GDM1 (cell line): ENCODE data around the gene SLC4A5.

Experiments
- DNase-seq: peaks from one replicate; lab custom pipeline; 2025; lab: John Stamatoyannopoulos, UW

SLC4A5 gene

DNA sequence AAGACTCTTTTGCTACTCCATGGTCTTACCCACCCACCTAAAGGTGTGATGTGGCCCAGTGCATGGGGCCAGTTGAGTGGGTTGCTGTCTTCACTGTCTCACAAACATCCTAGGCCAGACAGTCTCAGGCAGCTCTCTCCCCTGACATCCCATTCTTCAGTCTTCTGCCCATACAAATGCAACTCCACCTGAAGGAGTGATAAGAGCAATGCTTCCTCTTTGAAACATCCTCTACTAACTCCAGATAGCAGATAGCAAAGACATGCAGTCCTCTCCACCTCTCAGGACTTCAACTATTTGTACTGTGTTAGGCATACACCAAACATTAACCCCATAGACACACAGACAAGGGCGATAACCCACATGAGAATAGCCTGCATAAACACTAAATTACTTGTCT lies 73.5 kb downstream of the SLC4A5 start:
- DNase-seq, result no peak

DNA sequence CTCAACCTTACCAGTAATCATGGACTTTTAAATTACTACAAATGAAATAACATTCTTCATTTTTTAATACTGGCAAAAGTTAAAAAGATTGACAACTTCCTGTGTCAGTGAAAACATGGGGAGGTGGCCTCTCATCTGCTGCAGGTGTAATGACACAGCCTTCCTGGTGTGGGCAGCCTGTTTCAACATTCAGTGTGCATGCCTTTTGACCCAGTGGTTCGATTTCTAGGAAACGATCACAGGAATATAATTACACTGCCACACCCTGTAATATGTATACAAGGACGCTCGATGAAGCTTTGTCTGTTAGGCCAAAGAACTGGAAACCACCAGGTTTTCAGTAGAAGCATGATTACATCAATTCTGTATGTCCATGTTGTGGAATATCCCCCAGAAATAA lies 76.1 kb downstream of the SLC4A5 start:
- DNase-seq, result no peak

DNA sequence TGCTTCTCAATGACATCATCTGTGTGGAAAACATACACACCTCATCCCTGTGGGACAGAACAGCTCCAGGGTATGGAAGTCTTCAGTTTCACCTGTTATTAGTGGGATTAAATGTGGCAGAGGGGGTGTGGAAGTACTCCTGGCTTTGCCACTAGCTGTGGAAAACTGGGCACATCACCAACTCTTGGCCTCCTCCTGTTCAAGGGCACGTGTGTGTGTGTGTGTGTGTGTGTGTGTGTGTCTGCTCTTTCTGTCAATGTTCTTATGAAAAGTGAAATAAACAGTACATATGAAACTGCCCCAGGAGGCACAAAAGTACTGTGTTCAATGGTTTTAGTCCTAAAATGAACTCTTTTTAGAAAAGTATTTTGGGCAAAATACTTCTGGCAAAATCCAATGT lies 78.9 kb downstream of the SLC4A5 start:
- DNase-seq, result no peak

DNA sequence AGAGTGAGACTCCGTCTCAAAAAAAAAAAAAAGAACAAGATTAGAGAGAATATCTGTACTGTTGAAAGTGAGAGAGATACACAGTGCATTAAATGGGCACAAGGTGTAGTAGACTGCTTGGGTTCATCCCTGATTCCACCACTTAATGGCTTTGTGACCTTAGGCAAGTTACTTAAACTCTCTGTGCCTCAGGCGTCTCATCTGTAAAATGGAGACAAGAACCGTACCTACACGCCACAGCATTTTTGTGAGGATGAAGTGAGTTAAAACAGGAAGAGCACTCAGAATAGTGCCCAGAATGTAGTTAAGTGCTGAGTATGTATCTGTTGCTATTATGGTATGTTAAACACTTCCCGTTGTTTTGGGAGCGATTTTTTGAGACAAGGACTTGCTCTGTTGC lies 80.5 kb downstream of the SLC4A5 start:
- DNase-seq, result no peak

DNA sequence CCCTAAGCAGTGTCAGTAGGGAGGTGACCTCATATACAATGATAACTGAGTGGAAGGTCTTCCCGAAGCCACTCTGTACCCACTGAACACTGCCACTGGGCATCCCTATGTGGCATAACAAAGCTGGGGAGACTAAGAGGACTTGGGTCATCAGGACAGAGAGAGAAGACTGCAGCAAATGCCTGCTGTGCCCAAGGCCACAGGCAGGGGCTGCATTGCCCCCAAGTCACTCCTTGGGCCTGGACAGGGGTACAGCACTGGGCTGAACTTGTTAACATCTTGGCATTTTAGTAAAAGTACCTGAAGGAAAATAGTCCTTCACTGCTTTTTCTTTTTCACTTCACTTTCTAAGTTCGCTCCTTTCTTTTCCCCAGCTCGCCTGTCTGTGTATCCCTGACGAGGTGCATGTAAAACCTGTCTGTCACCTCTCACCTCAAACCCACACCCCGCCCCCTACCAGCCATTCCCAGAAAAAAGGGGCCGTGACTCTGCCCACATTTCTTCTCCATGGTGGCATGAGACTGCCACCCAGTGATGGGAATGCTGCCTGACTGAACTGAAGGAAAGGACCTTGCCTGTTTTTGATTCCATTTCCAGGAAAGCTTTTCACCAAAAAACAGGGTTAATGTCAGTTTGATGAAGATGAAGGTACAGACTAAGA lies 81.9 kb downstream of the SLC4A5 start:
- DNase-seq, result no peak

DNA sequence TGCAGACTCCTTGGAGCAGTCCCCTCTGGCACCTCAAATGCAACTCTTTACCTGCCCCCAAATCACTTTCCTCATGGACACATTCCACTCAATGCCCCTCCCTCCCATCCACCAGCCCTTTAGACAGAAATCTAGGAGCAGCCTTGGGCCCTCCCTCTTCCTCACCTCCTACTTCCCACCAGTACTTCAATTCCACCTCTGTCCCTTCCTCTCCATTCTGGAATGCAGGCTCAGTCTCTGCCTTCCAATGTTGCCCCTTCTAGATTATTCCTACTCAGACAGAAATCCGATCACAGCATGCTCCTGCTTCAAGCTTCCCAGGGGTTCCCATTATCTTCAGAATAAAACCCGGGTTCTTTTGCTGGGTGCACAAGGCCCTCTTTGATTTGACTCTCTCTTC lies 82.7 kb downstream of the SLC4A5 start:
- DNase-seq, result no peak

DNA sequence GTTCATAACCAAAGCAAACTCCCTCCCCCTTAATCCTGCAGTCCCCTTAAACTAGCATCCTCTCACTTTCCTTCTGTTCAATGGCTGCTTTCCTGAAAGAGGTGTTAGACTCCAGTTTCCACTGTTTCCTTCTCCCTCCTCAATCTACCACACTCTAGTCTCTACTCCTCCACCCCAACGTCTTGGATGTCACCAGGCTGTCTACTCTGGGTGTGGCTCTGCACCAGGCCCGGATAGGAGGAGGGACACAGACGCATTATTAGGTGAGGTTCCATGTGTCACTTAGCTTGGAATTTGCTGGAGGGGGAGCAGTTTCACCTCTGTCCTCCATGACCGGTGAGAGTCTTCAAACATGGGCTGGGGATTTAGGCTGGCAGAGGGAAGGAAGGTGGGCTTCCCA lies 83.5 kb downstream of the SLC4A5 start:
- DNase-seq, result no peak

DNA sequence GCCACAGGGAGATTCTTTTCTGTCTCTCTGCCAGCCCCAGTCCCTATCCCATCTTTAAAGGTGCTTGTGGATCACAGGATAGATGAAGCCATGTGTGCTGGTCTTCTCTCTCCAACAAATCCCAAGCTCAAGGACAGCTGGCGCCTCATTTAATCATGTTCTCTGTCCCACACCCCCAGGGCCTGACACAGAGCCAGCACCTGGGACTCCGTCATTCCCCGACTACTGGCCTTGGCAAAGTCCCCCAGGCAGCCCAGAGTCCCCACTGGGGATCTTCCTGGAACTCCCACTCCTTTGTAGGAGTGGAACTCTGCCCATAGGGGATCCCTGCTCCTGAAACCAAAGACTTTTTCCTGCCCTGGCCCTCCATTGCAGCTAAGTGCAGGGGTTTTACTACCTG lies 84.0 kb downstream of the SLC4A5 start:
- DNase-seq, result no peak

DNA sequence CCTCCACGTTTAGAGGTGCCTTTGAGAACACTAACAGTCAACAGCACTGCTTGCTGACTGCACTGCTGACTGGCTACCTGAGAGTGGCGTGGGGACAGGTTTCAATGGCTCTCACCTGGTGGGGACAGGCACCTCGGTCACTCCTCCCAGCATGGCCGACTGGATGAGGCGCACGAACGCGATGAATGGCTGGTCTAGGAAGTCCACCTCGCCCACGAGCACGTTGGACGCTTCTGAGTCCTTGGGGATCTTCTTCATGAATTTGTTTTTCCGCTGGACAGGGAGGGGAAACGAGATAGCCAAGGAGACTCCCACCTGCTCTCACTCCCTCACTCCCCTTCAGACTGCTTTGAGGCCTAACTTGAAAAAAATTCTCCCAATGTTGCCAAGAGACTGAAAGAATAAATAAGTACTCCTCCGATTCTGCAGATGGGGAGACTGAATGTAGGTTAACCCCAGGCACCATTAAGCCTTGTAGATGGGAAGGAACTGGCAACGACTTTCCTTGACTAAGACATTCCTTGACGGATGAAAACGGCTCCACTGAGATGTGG lies 87.5 kb downstream of the SLC4A5 start:
- no peak for DNase-seq

DNA sequence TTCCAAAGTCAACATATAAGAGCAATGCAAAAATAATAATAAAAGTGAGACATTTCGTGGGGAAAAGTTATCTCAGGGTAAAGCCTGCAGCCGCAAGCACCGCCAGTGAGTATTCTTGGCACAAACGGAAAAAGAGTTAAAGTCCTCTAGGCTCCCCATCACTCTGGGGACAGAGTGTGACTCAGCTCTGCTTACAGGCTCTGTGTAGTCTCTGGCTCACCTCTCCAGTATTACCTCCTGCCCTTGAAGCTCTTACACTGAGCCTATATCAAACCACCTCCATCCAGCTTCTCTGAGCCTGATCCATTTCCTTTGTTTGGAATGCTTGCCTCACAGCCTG lies 89.3 kb downstream of the SLC4A5 start:
- no peak for DNase-seq

DNA sequence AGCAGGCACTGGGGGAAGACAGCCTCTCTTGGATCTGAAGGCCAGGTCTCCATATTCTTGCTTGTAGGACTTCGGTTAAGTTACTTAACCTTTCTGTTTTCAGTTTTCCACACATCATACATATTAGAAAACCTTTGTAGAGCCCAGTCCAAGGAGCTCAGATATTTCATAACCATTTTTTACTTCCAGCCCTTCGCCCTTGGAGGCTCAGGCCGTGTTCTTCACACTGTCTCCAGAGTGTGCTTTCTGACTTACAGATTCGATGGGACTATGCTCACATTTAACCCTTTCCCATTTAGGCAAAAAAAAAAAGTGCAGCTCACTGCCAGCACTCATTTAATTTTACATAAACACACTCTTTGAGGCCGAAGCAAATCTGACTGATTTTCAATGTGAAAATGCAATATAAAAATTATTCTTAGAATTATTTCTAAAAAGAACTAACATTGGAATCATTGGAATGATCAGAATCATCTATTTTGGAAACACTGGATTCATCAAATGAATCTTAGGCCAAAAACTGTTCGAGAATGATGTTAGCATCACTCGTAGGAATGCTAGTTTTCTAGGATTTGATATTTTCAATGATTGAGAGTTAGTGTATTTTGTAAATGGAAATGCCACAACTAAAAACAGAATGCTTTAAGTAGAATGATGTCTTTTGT lies 89.8 kb downstream of the SLC4A5 start:
- no peak for DNase-seq

DNA sequence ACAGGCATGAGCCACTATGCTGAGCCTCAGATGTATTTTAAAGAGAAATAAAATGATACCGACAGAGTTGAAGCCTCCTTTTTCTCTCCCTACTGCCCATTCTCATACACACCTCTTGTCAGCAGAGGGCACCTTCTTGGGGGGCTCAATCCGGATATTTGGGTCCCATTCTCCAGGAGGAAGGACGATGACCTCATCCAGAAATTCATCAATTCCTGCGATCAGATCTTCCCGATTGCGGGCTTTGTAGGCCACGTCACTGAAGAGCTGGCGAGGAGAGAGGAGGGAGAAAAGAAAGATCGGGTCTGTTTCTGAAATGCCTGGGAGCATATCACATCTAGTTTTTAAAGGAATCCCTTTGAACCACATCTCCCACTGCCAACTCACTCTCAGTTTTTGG lies 90.4 kb downstream of the SLC4A5 start:
- DNase-seq, result no peak

DNA sequence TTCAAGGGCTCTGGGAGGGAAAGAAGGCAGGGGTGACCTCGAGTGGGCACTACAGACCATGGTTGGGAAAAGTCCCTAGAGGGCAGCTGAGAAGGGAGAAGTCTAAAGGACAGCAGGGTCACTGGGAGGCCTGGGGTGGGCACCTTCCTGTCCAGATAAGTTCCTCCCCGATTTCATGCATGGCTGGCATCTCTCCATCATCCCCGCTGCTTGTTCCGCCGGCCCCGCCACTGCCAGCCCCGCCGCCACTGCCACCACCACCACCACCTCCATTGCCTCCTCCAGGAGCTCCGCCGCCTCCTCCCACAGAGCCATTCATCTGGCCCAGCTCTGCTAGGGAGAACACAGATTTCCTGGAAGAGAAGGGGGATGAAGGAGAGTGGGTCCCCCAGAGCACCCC lies 91.2 kb downstream of the SLC4A5 start:
- DNase-seq, result no peak

DNA sequence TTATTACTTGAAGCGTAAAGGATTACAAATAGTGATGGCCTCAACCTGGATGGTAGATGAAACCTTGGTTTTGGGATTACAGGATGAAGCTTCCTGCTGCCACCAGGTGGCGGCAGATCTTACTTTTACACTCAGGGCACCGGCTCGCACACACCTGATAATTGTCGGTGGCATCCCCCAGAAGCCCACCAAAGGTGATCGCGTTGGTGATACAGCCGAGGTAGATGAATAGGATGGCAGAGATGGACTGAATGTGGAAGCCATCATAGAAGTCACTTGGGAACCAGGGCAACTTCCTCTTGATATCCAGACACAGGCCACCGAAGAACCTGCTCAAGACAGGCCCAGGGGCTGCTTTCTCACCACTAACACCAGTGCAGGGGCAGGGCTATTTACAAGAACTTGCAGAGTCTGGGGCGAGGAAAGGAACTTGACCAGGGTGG lies 93.0 kb downstream of the SLC4A5 start:
- no peak for DNase-seq

DNA sequence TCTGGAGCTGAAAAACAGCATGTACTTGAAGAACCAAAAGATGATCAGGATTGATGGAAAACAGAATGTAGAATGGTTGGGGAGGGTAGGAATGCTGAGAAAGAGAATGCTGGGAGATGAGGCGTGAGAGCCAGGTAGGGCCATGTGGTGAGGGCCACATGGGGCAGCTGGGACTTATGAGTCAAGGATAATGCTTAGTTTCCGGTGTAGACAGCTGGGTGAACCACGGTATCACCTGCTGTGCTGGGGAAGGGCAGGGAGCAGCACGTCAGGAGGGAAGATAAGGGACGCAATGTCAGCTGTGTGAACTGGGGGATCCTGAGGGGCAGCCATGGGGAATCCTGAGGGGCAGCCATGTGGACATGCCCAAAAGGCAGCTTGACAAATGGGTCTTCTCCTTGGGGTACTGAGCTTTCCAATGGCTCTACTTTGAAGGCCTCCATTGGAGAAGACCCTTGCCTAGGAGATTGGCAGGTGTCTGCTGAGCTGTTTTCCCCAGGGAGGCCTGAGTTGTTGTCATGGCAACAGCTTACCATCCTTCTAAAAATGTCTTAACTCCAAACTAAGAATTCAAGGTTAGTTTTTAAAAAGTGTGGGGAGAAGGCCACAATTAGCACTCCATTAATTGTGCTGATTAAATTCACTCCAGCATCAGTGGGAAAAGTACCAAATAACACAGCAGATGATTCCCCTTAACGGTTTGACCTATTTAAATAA lies 93.7 kb downstream of the SLC4A5 start:
- no peak for DNase-seq

DNA sequence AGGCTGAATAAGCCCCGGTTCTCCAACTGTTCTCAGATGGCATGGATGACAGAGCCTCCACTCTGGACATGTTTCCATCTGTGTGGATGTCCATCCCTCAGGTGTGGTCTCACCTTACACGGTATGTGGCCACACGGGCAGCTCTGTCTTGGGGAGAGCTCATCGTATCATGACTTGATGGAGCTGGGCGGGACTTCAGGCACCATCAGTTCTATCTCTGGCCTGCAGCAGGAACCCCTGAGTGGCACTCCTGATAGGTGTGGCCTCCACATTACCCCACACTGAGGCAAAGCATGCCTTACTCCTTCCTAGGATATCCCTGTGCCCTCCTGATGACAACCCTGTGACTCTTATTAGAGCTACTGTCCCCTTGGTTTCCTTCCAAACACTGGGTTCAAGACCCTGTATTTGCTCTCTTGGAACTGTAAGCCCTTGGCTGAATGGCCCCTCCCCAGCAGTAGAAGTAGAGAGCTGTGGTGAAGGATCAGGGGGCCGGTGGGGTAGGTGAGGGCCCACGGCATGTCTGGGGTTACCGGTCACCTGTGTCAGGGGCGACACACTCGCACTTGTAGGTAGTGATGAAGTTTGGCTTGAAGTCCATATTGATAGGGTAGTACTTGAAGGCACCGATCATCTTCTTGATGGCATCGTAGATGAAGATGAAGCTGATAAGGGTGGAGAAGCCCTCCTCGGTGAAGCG lies 96.6 kb downstream of the SLC4A5 start:
- DNase-seq, result no peak

DNA sequence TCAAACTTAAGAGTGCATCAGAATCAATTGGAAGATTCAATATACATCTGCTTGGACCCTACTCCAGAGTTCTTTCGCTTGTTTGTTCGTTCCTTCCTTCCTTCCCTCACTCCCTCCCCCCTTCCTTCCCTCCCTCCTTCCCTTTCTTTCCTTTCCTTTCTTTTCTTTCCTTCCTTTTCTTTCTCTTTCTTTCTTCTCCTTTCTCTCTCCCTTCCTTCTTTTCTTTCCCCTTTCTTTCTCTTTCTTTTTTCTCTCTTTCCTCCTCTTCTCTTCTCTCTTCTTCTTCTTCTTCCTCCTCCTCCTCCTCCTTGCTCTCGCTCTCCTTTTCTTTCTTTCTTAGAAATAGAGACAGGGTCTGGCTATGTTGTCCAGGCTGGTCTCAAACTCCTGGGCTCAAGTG lies 98.9 kb downstream of the SLC4A5 start:
- DNase-seq, result no peak

DNA sequence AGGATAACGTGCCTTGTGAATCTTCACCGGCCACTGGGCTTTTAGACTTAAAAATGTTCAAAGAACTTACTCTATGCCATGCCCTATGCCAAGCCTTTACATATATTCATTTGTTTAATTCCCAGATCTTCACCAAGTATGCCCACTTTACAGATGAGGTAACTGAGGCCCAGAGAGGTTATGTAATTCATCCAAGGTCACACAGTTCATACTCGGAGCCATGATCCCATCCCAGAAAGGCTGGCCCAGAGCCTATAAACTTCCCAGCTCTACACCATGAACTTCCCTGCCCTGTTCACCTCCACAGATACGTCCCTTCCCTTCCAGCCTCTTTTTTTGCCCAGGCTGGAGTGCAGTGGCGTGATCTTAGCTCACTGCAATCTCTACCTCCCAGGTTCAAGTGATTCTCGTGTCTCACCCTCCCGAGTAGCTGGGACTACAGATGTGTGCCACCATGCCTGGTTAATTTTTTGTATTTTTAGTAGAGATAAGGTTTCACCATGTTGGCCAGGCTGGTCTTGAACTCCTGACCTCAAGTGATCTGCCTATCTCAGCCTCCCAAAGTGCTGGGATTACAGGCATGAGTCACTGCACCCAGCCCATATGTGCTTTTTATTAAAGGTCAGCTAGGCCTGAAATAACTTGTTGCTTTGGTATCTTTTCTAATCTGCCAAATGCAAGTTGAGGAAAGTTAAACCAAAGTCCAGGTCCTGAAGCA lies 100.7 kb downstream of the SLC4A5 start:
- DNase-seq, result no peak

DNA sequence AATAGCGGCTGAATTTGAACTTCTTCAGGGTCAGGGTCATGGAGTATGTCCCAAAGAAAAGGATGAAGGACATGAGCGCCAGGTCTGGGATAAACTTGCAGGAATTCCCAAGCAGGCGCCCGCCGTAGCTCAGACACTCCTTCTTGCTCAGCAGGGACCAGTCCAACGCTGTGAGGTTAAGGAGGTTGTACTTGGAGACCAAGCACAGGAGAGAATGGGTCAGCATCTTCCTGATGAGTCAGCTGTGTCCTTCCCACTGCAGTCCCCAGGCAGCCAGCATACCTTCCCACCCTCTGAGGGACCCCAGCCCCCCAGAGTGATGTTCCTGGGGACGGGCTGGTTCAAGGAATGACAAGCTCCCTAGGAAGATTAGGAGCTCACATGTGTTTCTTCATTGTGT lies 103.9 kb downstream of the SLC4A5 start:
- DNase-seq, result no peak

DNA sequence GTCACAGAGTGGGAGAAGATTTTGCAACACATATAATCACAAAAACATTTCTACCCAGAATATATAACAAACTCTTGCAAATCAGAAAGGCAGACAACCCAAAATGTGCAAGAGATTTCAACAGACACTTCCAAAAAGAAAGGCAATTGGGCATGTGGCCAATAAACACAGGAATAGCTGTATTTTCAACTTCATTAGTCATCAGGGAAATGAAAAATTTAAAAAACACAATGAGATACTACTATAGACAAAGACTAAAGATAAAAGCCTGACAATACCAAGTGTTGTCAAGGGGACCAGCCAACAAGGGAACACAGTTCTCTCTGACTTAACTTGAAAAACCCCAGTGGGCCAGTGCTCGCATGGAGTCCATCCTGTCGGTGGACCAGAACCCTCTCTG lies 104.3 kb downstream of the SLC4A5 start:
- DNase-seq, result no peak

DNA sequence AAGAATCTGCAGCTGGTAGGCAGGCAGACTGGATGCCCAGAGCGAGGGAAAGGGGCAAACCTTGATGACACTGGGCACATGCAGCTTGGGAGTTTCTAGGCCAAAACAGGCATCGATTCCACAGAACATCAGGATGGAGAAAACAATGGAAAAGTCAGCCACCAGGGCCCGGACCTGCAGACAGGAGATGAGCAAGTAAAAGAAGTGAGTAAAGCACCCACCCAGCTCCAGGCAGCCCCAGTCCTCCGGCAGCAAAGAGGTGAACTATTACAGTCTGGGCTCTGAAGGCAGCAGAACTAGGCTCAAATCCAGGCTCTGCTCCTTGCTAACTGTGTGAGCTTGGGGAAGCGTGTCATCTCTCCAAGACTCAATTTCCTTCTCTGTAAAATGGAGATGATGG lies 108.2 kb downstream of the SLC4A5 start:
- no peak for DNase-seq

DNA sequence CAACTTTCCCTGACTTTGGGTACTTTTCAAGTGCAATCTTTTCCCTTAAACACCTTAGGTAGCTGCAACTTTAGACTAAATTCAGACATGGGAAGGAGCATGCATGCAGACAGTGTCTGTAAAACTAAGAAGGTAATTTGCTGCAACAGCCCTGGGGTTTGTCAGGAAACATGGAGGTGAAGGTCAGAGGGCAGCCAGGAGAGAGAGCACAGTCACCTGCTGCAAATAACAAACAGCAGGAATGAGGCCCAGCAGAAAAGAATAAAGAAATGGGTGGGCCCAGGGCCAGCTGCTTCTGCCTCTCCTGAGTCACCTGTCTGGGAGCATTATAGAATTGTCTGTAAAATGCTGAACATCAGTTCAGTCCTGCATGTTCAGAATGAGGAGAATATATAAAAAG lies 109.6 kb downstream of the SLC4A5 start:
- DNase-seq, result no peak
